Astrocyte of the spinal cord (primary cell): ENCODE measurements around the gene OSTN.
"Not testable (repeated sequence)": the region's sequence is repeated elsewhere in the genome, so short reads cannot be mapped to it uniquely, and the experiment has no call there.

Source experiments
- DNase-seq: peaks from one replicate; pipeline ENCODE4 v3.0.0; 2011; ENCODE audit warnings: low read depth, low spot score
- H3K4me3 ChIP-seq: 2 replicates; pipeline ENCODE4 v1.5.1; 2011; ENCODE audit warnings: low read depth, mild to moderate bottlenecking, low read length, moderate library complexity
- in situ Hi-C: cut with HindIII; loops from 2 replicates; pipeline ENCODE4 v1.10.0; 2017; ENCODE audit warnings: low sequenced_read_pairs
- TF ChIP-seq, protein P1 (sequence below): IDR thresholded peaks from 2 replicates; pipeline ENCODE4 v1.5.1; 2012; ENCODE audit warnings: low read depth, mild to moderate bottlenecking, low read length, inconsistent platforms

OSTN gene

DNA sequence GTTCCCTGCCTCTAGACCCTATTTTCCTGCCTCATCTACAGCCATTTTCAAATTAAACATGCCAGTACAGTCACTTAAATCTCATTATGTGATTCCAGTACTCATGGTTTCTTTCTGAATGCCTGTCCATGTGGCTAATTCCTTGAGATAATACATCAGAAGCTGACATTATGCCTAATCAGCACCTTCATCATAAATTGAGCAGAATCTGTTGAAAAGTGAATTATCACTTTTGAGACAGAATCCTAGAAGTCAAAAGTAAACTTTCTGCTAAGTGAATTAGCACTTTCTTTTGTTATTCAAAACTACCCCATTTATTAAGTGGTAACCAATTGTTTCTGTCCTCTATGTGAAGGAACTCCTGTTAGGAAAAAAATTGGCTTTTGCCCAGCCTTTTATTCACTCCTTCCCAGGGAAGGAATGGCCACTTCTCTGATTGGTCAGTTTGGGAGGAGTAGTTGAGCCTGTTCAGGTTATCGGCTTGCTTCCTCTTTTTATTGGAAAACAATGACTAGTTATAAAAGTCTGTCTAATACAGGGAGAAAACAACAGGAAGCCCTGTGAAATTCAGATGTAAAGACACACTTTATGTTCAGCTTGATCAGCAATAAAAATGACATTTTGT lies 40.5 kb downstream of the OSTN start:
- in situ Hi-C loops, result no loop called here

DNA sequence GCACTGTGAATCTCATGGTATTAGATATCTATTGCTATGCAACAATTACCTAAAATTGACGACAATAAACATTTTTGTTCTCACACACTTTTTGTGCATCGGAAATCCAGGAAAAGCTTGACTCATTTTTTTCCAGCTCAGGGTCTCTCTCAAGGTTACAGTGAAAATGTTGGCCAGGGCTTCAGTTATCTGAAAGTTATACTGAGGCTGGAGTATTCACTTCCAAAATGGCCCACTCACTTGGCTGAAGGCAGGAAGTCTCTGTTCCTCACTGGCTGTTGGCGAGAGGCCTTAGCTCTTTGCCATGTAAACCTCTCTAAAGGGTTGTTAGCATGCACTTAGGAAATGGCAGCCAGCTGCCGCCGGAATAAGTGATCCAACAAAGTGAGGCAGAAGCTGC lies 41.4 kb downstream of the OSTN start:
- in situ Hi-C loops, result no loop called here
- DNase-seq, result no peak
- TF ChIP-seq, protein P1, sequence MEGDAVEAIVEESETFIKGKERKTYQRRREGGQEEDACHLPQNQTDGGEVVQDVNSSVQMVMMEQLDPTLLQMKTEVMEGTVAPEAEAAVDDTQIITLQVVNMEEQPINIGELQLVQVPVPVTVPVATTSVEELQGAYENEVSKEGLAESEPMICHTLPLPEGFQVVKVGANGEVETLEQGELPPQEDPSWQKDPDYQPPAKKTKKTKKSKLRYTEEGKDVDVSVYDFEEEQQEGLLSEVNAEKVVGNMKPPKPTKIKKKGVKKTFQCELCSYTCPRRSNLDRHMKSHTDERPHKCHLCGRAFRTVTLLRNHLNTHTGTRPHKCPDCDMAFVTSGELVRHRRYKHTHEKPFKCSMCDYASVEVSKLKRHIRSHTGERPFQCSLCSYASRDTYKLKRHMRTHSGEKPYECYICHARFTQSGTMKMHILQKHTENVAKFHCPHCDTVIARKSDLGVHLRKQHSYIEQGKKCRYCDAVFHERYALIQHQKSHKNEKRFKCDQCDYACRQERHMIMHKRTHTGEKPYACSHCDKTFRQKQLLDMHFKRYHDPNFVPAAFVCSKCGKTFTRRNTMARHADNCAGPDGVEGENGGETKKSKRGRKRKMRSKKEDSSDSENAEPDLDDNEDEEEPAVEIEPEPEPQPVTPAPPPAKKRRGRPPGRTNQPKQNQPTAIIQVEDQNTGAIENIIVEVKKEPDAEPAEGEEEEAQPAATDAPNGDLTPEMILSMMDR, result no peak
- H3K4me3 ChIP-seq, result no peak overlapping the region

More for the DNA sequence above, 40.5 kb downstream of the OSTN start:
- TF ChIP-seq, protein P1, result no peak
- no peak for DNase-seq
- H3K4me3 ChIP-seq, result no peak overlapping the region

DNA sequence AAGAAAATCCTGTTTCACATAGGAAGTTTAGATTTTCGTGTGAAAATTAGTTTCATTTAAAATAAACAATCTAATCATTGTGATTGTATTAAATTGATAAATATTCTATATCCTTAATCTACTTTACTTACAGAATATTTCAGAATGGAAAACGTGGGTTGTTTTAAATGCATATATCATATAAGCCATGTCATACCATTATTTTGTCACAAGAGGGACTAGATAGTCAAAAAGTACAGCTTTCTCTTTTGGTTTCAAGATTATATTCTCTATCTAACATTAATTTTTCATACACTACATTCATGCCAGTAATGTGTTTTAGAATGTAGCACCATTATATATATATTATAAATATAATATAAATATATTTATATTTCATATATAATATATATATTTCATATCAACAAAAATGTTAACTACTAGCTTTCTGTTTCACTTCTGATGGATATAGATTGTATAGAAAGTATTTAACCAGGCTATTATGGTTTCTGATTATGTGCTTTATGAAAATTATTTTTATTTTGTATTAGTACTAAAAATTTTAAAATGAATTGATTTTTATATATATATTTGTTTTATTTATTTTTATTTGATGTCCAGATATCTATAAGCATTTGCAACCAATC lies 45.3 kb downstream of the OSTN start:
- TF ChIP-seq, protein P1, result peak; percentile 41
- in situ Hi-C loops, result no loop called here
- no peak overlapping the region for H3K4me3 ChIP-seq
- DNase-seq, result no peak

DNA sequence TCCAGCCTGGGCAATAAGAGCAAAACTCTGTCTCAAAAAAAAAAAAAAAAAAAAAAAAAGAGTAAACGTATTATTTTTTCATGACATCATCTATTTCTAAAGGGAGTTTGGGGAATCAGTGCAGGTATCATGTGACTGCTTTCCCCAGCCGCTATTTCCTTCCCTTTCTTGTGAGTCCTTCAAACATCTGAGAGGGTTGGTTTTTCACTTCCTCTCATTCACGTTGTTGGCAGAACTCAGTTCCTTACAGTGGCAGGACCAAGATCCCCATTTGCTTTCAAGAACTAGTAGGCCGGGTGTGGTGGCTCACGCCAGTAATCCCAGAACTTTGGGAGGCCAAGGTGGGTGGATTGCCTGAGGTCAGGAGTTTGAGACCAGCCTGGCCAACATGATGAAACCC lies 47.0 kb downstream of the OSTN start:
- in situ Hi-C loops, DNase-seq, H3K4me3 ChIP-seq: not testable (repeated sequence)

DNA sequence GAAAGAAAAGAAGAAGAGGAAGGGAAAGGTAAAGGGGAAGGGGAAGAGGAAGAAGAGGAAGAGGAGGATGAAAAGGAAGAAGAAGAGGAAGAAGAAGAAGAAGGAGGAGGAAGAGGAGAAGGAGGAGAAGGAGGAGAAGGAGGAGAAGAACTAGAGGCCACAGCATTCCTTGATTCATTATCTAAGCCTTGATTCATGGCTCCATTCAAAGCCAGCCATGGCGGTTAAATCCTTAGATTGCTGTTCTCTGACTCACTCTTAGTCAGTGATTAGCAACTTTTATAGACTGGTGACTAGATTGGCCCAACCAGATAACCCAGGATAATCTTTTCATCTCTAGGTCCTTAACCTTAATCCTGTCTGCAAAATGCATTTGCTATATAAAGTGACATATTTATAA lies 47.6 kb downstream of the OSTN start:
- no peak overlapping the region for H3K4me3 ChIP-seq
- TF ChIP-seq, protein P1, result no peak
- in situ Hi-C loops, result no loop called here
- DNase-seq, result peak; percentile 75

DNA sequence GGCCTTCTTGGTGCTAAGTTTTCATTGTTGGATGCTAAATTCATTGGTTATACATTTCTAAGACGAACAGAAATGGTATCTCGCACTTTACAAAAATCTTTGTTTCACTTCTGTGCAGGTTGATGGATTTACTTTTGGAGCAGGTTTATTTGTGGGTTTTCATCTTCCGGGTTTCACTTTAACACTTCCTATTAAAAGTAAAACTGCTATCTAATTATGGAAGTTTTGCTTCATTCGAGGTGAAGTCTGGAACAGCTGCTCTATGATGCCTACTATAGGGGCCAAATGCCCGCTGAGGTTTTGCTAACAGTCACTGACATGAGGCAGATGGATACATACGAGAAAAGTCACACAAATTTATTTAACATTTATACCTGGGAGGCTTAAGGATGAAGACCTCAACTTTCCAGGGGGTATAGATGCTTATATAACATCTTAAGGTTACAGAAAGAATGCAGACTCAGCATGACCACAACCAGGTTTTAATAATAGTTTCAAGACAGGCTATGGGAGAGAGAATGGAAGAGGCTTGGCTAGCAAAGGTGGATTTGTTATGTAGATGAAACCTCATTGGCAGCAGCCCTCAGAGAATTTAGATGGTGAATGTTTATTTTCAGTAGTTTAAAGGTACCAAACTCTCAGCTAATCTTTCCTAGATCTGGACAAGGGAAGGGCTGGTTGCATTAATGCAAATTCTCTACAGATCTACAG lies 54.2 kb downstream of the OSTN start:
- in situ Hi-C loops, result no loop called here
- no peak for DNase-seq
- TF ChIP-seq, protein P1, result no peak
- H3K4me3 ChIP-seq, result no peak overlapping the region
